ENCODE results near the gene SLC22A7.

Gene SLC22A7

DNA sequence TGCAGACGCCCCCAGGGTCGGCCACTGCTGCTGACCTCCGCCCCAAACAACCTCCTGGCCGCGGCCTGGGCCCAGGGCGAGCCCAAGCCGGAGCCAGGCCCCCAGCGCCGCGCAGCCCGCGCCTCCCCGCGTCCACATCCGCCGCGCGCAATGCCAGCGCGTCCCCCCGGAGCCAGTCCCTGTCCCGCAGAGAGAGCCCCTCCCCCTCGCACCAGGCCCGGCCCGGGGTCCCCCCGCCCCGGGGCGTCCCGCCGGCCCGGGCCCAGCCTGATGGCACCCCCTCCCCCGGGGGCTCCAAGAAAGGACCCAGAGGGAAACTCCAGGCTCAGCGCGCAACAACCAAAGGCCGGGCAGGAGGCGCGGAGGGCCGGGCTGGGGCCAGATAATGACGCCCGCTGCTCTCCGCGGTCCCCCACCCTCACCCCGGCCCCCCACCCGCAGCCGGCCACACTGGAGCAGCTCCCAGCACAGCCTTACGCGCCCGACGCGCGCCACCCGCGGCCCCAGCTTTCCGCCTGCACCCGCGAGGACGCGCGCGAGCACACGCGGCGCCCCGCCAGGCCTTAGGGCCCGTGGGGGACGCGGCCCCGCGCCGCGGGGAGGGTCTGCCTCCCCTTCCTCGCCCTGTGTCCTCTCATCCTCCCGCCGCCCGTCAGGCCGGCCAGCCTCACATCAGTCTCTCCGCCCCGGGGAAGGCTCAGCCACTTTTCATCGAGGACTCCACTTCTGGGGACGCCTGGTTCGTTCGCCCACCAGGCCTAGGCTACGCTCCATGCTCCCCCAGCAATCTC lies 12.9 kb upstream of the SLC22A7 start:
- Histone ChIP-seq H3K9ac (ENCODE audit: insufficient read length, low read depth) (no peak overlapping the region), H3K4me3 (ENCODE audit: insufficient read length, low read depth) (no peak overlapping the region), H3K36me3 (ENCODE audit: insufficient read depth, insufficient read length, low read length) (no peaks in the 10 kb centered on the region), H3K4me1 (ENCODE audit: insufficient read depth, insufficient read length) (peaks cover 10% of the 10 kb centered on the region), H3K9me3 (ENCODE audit: insufficient read depth, low read length) (no peaks in the 10 kb centered on the region), H3K27me3 (ENCODE audit: insufficient read depth, insufficient read length) (no peaks in the 10 kb centered on the region)
- TF ChIP-seq ZNF274 (IDR thresholded peaks at IDR 0.05; ENCODE audit: low read depth, low read length) (no peak), SUZ12 (IDR thresholded peaks at IDR 0.05; ENCODE audit: extremely low read depth, insufficient read depth, insufficient read length) (no peak), YY1 (IDR thresholded peaks at IDR 0.05; ENCODE audit: insufficient read depth, insufficient read length) (no peak)
- no peak for DNase-seq (ENCODE audit: low read depth, low spot score)

DNA sequence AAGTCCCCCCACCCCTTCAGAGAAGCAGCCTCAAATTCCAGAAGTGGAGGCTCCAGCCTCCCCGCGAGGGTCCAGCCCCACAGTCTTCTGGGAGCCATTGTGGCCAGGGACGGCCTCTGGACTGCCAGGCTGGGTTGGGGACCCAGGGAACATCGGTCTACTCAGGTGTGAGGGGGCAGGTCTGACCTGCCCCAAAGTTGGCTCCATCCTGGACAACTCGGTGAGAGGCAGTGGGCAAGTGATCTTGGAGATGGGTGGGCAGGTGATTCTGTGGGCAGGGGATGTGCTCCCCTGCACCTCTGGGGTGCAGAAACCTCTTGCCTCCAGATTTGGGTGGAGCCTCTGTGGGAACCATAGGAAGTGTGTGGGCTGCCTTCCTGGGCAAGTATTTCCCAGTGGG lies 12.2 kb upstream of the SLC22A7 start:
- TF ChIP-seq ZNF274 (IDR thresholded peaks at IDR 0.05; ENCODE audit: low read depth, low read length) (no peak), YY1 (IDR thresholded peaks at IDR 0.05; ENCODE audit: insufficient read depth, insufficient read length) (no peak), SUZ12 (IDR thresholded peaks at IDR 0.05; ENCODE audit: extremely low read depth, insufficient read depth, insufficient read length) (no peak)
- DNase-seq (ENCODE audit: low read depth, low spot score) = no peak
- Histone ChIP-seq H3K9ac (ENCODE audit: insufficient read length, low read depth) (no peak overlapping the region), H3K9me3 (ENCODE audit: insufficient read depth, low read length) (no peaks in the 10 kb centered on the region), H3K36me3 (ENCODE audit: insufficient read depth, insufficient read length, low read length) (no peaks in the 10 kb centered on the region), H3K4me1 (ENCODE audit: insufficient read depth, insufficient read length) (peaks cover 6% of the 10 kb centered on the region), H3K27me3 (ENCODE audit: insufficient read depth, insufficient read length) (no peaks in the 10 kb centered on the region), H3K4me3 (ENCODE audit: insufficient read length, low read depth) (no peak overlapping the region)

DNA sequence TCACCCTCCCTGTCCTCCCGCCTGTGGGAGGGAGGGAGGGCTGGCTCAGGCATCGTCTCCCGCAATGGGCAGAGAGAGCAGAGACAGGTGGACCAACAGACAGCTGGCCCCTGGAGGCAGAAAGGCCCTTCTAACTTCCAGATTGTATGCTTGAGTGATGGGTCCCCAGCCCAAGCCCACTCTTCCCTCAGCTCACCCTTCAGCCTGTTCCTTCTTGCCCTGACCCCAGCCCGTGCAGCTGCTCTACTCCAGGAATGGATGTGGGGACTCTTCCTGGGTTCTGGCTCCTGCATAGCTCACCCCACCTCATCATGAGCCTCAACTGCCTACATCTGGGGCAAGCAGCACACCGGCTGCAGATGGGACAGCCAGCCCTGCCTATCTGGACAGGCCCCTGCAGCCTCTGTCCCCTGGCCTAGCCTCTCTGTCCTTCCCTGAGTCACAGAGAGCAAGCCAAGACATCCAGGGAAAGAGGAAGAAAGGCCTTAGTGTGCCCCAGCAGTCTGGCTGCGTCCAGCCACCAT lies 11.5 kb upstream of the SLC22A7 start:
- H3K36me3 ChIP-seq (ENCODE audit: insufficient read depth, insufficient read length, low read length) = no peaks in the 10 kb centered on the region
- no peak overlapping the region for H3K9ac ChIP-seq (ENCODE audit: insufficient read length, low read depth)
- no peak for TF ChIP-seq SUZ12 (IDR thresholded peaks at IDR 0.05; ENCODE audit: extremely low read depth, insufficient read depth, insufficient read length)
- TF ChIP-seq ZNF274 (IDR thresholded peaks at IDR 0.05; ENCODE audit: low read depth, low read length) = no peak
- no peak for TF ChIP-seq YY1 (IDR thresholded peaks at IDR 0.05; ENCODE audit: insufficient read depth, insufficient read length)
- no peak for DNase-seq (ENCODE audit: low read depth, low spot score)
- H3K4me3 ChIP-seq (ENCODE audit: insufficient read length, low read depth) = no peak overlapping the region
- no peaks in the 10 kb centered on the region for H3K9me3 ChIP-seq (ENCODE audit: insufficient read depth, low read length)
- peaks cover 6% of the 10 kb centered on the region for H3K4me1 ChIP-seq (ENCODE audit: insufficient read depth, insufficient read length)
- no peaks in the 10 kb centered on the region for H3K27me3 ChIP-seq (ENCODE audit: insufficient read depth, insufficient read length)

DNA sequence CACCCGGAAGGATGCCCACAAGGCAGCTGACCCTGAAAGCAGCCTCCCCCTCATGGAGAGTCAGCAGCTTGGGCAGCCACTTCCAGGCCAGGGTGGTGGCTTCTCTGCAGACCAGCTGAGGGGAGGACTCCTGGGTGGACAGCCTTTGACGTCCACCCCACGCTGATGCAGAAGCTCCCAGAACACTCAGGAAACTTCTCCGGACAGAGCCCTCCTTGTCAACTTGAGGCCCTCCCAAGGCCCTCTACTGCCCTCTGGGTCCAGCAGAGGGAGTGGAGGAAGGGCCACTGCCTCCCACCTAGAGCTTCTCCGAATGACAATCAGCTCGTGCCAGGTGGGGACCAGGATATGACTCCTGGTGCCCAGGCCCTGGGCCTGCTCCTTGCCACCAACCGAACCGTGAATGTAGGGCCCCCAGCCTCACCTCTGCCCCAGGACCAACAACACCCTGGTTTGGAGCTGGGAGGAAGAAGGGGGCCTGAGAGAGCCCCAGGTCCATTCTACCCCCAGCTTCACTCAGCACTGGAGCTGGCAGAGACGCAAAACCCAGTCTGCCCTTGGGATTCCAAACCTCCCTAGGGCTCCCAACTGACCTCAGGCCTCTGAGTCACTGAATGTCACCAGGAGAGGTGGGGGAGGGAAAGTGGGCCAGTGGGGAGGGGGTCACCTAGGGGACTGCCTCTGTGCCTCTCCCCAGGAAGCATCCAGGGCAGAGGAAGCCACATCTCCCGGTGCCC lies 10.9 kb upstream of the SLC22A7 start:
- Histone ChIP-seq H3K4me3 (ENCODE audit: insufficient read length, low read depth) (no peak overlapping the region), H3K36me3 (ENCODE audit: insufficient read depth, insufficient read length, low read length) (no peaks in the 10 kb centered on the region), H3K27me3 (ENCODE audit: insufficient read depth, insufficient read length) (no peaks in the 10 kb centered on the region), H3K9me3 (ENCODE audit: insufficient read depth, low read length) (no peaks in the 10 kb centered on the region), H3K9ac (ENCODE audit: insufficient read length, low read depth) (no peak overlapping the region), H3K4me1 (ENCODE audit: insufficient read depth, insufficient read length) (peaks cover 6% of the 10 kb centered on the region)
- no peak for DNase-seq (ENCODE audit: low read depth, low spot score)
- TF ChIP-seq ZNF274 (IDR thresholded peaks at IDR 0.05; ENCODE audit: low read depth, low read length) (no peak), SUZ12 (IDR thresholded peaks at IDR 0.05; ENCODE audit: extremely low read depth, insufficient read depth, insufficient read length) (no peak)

DNA sequence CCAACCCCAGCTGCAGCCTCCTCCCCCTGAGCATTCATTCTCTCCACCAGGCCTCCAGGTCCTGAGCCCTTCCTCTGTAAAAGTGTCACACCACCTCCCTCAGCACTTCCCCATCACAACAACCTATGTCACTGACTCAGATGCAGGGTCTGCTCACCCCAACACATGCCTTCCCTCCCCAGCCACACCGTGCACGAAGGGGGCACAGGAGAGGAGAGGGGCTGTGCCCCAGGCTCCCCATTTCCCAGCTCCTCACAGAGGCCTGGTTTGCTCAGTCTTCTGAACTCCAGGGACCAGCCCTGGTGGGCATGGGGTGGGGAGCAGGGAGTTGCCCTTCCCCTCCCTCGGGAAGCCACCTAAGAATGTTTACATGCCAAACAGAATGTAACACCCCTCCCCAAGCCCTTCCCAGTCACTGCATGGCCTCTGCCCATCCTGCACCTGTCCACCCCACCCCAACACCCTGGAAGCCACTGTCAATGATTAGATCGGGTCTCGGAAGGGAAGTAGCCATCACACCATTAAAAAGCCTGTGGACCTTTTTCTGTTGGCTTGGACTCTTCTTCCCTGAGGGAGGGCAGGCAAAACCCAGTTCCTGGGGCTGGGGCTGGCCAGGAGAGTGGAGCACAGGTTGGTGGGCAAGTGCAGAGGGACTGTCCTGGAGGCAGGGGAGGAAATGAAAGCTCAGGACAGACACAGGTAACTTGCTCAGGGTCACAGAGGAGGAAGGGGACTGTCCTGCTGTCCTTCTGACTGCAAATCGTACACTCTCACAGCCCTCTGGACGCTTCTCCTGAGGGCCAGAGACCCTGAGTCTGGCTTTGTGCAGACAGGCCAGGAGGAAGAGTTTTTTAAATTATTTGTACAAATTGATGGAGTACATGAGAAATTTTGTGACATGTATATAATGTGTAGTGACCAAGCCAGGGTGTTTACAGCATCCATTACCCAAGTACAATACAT lies 10.1 kb upstream of the SLC22A7 start:
- Histone ChIP-seq H3K9me3 (ENCODE audit: insufficient read depth, low read length) (no peaks in the 10 kb centered on the region), H3K9ac (ENCODE audit: insufficient read length, low read depth) (no peak overlapping the region), H3K36me3 (ENCODE audit: insufficient read depth, insufficient read length, low read length) (no peaks in the 10 kb centered on the region), H3K27me3 (ENCODE audit: insufficient read depth, insufficient read length) (no peaks in the 10 kb centered on the region), H3K4me1 (ENCODE audit: insufficient read depth, insufficient read length) (peaks cover 6% of the 10 kb centered on the region), H3K4me3 (ENCODE audit: insufficient read length, low read depth) (no peak overlapping the region)
- TF ChIP-seq YY1 (IDR thresholded peaks at IDR 0.05; ENCODE audit: insufficient read depth, insufficient read length) = no peak
- no peak for TF ChIP-seq SUZ12 (IDR thresholded peaks at IDR 0.05; ENCODE audit: extremely low read depth, insufficient read depth, insufficient read length)
- TF ChIP-seq ZNF274 (IDR thresholded peaks at IDR 0.05; ENCODE audit: low read depth, low read length) = no peak
- DNase-seq (ENCODE audit: low read depth, low spot score) = no peak

DNA sequence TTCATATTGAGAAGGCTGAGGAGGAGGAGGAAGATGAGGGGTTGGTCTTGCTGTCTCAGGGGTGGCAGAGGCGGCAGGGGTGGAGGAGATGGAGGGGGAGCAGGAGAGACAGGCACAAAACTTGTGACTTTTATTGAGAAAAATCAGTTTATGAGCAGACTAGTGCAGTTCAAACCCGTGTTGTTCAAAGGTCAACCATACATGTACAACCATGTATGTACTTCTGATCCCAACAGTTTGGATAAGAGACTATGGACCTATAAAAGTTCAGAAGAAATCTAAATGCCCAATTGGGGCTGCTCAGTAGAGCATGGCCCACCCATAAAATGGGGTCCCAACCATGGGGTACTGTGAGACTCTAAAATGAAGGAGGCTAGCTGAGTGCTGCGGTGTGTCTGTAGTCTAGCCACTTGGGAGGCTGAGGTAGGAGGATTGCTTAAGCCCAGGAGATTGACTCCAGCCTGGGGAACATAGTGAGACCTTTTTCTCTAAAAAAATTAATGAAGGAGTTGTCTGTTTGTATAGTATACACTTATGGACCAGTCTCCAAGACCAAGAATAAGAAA lies 7.6 kb upstream of the SLC22A7 start:
- Histone ChIP-seq H3K9ac (ENCODE audit: insufficient read length, low read depth) (no peak overlapping the region), H3K4me3 (ENCODE audit: insufficient read length, low read depth) (no peak overlapping the region), H3K4me1 (ENCODE audit: insufficient read depth, insufficient read length) (peaks cover 6% of the 10 kb centered on the region), H3K9me3 (ENCODE audit: insufficient read depth, low read length) (no peaks in the 10 kb centered on the region), H3K36me3 (ENCODE audit: insufficient read depth, insufficient read length, low read length) (no peaks in the 10 kb centered on the region), H3K27me3 (ENCODE audit: insufficient read depth, insufficient read length) (no peaks in the 10 kb centered on the region)
- TF ChIP-seq SUZ12 (IDR thresholded peaks at IDR 0.05; ENCODE audit: extremely low read depth, insufficient read depth, insufficient read length) = no peak
- TF ChIP-seq ZNF274 (IDR thresholded peaks at IDR 0.05; ENCODE audit: low read depth, low read length) = no peak
- TF ChIP-seq YY1 (IDR thresholded peaks at IDR 0.05; ENCODE audit: insufficient read depth, insufficient read length) = no peak
- DNase-seq (ENCODE audit: low read depth, low spot score) = no peak
